Cardiac fibroblast (primary cell): ENCODE measurements around the gene C6orf136.

Source experiments
- DNase-seq, 2 donors: peaks; one replicate each; pipeline versions ENCODE4 v3.0.0 to v3.0.0-alpha.2; 2010; ENCODE audit warnings: low read depth in 2 of 2
- H3K4me3 ChIP-seq, 2 donors: replicated peaks in 1 of 2; 1 replicate in 1 of 2; 2 replicates in 1 of 2; pipeline ENCODE4 v1.5.1; 2011; ENCODE audit warnings: low read depth in 2 of 2, low read length in 2 of 2, mild to moderate bottlenecking in 2 of 2, moderate library complexity in 1 of 2
- CTCF ChIP-seq: IDR thresholded peaks from one replicate; pipeline ENCODE4 v1.5.1; 2011; ENCODE audit warnings: low read depth, mild to moderate bottlenecking, low read length, inconsistent platforms

C6orf136 gene

GRCh38 chr6:30688569-30688968, 41.6 kb downstream of the C6orf136 start:
- DNase-seq: no peak
- no peak for TF ChIP-seq CTCF
- peak overlapping the region in 1 of 2 donors; percentile 94 for H3K4me3 ChIP-seq

- no peak for DNase-seq
- no peak for TF ChIP-seq CTCF
- peak overlapping the region in 1 of 2 donors; percentile 94 for H3K4me3 ChIP-seq
Observed at GRCh38 chr6:30689022-30689865, 42.3 kb downstream of the C6orf136 start.

GRCh38 chr6:30689985-30690384, 43.1 kb downstream of the C6orf136 start:
- DNase-seq: no peak
- peak overlapping the region; percentile 74 to 77 for H3K4me3 ChIP-seq
- TF ChIP-seq CTCF: no peak

GRCh38 chr6:30690403-30691207, 43.7 kb downstream of the C6orf136 start, which contains the start of gene NRM:
TSS of gene NRM (minus strand) at chr6:30690984. CDS start at chr6:30690974, 10 bp downstream.
- peak; percentile 85 to 86 for DNase-seq
- TF ChIP-seq CTCF: no peak
- H3K4me3 ChIP-seq: peak within 1 kb of the TSS; percentile 74 to 77

- no peak for DNase-seq
- peak overlapping the region; percentile 74 to 77 for H3K4me3 ChIP-seq
- no peak for TF ChIP-seq CTCF
Observed at GRCh38 chr6:30691208-30691847, 44.4 kb downstream of the C6orf136 start.

- no peak for TF ChIP-seq CTCF
- H3K4me3 ChIP-seq: no peak overlapping the region
- DNase-seq: no peak
Observed at GRCh38 chr6:30696432-30696831, 49.5 kb downstream of the C6orf136 start.
